T follicular helper cell (primary cell): Measurements from ENCODE around the gene RPS6KC1.
"Not testable (repeated sequence)": the region's sequence is repeated elsewhere in the genome, so short reads cannot be mapped to it uniquely, and the experiment has no call there.

Experiments used
- DNase-seq: peaks from one replicate; pipeline ENCODE4 v3.0.0-alpha.2; 2020; ENCODE audit warnings: low read depth

The RPS6KC1 gene

GRCh38 chr1:213055767-213056166 is 4.7 kb downstream of the RPS6KC1 start:
- DNase-seq, result no peak

- DNase-seq, result no peak
Observed at GRCh38 chr1:213057264-213058059, 6.4 kb downstream of the RPS6KC1 start.

GRCh38 chr1:213060836-213061235 is 9.8 kb downstream of the RPS6KC1 start:
- no peak for DNase-seq

DNA sequence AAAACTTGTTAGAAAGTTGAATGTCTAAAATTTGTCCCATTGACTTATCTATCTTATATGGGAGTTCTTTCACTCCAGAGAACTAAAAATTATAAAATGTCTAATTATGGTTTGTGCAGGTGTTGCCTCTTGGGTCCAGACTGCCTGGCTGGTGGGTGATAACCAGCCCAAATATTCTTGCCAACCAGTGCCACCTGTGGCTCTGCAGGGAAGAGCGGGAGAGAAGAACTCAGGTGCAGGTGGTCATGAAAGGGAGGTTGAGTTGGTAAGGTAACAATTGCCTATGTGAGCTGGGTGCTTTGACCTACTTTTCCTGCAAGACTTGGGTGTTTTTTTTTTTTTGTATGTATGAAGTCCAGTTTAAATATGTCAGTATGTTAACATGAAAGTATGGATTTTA is 10.2 kb downstream of the RPS6KC1 start:
- no peak for DNase-seq

DNA sequence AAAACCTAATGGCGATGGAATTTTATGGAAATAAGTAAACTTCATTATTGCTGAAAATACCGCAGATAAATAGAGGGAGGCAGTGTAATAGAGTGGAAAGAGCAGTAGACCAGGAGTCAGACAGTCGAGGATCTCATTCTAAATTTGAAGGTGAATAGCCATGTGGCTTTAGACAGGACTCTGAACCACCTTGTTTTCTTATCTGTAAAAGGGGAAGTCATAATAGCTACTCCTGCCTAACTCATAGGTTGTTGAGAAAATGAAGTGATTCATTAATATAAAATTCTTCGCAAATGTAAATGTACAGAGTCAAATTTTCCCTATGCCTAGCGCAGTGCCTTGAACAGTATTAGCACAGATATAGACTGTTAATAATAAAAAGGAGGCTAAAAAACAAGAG is 14.8 kb downstream of the RPS6KC1 start:
- DNase-seq, result no peak

GRCh38 chr1:213066363-213066762 is 15.3 kb downstream of the RPS6KC1 start:
- DNase-seq, result no peak

- no peak for DNase-seq
Observed at GRCh38 chr1:213067352-213067751, 16.3 kb downstream of the RPS6KC1 start.

- DNase-seq, result no peak
Observed at GRCh38 chr1:213070406-213070805, 19.4 kb downstream of the RPS6KC1 start.

DNA sequence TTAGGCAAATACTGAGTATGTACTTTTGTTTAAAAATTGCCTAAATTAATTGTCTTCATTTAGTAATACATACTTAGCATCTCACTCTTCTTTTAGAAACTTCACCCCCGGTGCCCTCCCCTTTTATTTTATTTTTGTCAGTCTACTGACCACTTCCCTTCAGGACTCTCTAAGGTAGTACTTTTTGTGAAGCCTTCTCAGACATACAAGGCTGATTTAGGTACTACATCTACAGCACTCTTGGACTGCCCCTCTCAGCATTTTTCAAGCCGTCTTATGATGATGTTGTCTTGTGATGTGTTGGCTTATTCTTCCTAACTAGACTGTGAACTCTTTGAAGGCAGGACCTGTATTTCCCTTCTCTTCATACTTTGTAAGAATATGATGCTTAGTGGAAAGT is 24.7 kb downstream of the RPS6KC1 start:
- DNase-seq, result no peak

- DNase-seq, result no peak
Observed at GRCh38 chr1:213082420-213083111, 31.5 kb downstream of the RPS6KC1 start.

- DNase-seq, result no peak
Observed at GRCh38 chr1:213083112-213083445, 32.0 kb downstream of the RPS6KC1 start.

DNA sequence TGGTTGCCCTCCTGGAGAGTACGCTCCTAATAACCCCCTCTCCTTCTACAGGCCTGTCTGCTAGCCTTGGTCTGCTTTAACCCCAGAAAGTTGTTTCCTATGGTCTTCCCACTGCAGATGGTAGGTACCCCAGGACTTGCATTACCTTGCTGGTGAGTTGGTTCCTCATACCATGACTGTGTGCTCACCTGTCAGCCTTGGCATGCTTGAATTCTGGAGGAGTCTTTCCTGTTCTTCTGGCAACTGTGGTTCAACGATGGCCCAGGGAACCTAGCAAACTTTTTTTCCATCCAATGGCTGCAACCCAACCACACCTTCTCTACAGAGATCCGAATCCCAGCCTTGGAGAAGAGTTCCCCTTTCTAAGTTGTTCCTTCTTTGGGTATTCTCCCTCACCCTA is 36.9 kb downstream of the RPS6KC1 start:
- DNase-seq, result no peak

DNA sequence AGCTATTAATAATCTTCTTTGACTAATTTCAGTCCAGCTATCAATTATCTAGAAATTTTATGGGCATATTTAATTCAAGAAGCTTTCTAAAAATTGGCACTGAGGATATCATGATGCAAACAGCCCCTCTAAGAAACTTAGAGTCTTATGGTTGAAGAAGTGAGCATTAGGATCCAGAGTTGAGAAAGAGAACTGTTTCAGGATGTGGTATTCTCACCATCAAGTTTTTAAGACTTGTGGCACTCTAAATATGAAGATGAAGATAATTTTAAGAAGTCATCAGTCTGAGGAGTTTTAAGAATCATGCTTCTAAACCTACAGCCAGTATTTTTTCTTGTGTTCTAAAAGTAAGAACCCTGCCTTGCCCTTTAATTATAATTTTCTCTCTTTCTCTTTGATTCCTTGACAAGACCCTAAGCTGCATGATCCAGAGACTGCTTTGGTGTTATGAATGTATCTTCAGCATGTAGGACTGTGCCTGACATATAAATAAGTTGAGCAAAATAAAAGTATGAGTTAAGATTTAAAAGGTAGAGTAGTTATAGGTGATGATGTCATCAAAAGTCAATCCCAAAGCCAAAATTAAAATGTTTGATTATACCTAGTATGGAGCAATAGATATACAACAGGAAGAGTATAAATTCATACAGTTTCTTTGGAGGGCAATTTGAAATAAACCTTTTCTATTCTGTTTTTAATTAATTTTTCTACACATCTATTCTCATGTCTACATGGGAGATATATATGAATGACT is 39.1 kb downstream of the RPS6KC1 start:
- no peak for DNase-seq

GRCh38 chr1:213094446-213094845 is 43.4 kb downstream of the RPS6KC1 start:
- DNase-seq, result no peak

DNA sequence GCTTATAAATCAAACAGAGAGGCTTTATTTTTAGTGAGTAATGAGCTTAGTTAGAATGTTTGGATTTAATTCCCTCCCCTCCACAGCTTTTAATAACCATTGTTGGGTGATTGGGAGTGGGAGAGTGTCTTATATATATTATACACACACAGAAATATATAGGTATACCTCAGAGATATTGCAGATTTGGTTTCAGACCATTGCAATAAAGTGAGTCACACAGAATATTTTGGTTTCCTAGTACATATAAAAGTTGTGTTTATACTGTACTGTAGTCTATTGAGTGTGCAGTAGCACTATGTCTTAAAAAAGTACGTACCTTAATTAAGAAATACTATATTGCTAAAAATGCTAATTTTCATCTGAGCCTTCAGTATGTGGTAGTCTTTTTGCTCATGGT is 44.4 kb downstream of the RPS6KC1 start:
- no peak for DNase-seq

DNA sequence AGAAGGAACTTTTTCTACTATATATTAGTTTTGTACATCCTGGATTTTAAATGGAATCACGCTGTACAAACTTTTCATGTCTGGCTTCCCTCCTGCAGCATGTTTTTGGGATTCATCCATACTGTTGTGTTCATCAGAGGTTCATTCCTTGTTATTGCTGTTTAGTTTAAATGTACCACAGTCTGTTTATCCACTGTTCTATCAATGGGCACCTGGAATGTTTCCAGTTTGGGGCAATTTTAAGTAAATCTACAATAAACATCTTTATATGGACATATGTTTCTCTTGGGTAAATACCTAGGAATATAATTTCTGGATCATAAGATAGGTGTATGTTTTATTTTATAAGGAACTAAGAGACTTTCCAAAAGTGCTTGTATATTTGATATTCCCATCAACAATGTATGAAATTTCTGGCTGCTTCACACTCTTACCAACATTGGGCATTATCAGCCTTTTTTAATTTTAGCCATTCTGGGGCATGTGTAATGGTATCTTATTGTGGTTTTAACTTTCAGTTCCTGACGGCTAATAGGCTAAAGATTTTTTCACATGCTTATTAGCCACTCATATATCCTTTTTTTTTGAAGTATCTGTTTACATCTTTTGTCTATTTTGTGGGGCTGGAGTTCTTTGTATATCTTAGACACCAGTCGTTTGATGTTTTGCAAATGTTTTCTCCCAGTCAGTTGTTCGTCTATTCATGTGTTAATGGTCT is 48.8 kb downstream of the RPS6KC1 start:
- DNase-seq, result no peak

GRCh38 chr1:213100565-213100964 is 49.5 kb downstream of the RPS6KC1 start:
- not testable (repeated sequence) for DNase-seq

- DNase-seq, result no peak
Observed at GRCh38 chr1:213103377-213104306, 52.6 kb downstream of the RPS6KC1 start.

DNA sequence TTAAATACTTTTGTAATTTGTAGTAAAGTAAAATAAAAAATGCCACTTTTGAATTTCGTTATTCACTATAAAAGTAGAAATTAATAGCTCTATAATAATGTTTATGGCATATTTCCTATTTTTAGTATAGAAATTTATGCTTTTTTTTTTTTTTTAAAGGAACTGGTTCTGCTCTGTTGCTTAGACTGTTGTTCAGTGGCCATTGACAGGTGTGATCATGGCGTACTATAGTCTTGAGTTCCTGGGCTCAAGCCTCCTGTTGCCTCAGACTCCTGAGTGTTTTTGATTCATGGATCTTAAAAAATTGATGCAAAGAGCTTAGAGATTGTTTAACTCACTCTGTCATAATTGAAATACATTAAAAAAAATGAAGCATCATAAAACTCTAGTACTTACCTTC is 53.6 kb downstream of the RPS6KC1 start:
- no peak for DNase-seq

GRCh38 chr1:213106298-213106697 is 55.3 kb downstream of the RPS6KC1 start:
- DNase-seq, result no peak

GRCh38 chr1:213107613-213108012 is 56.6 kb downstream of the RPS6KC1 start:
- DNase-seq, result no peak
